ENCODE measurements around the gene LEP.

- TF ChIP-seq CTCF (IDR thresholded peaks at IDR 0.05) (no peak), POLR2AphosphoS5 (IDR thresholded peaks at IDR 0.05; ENCODE audit: low read depth, low read length) (no peak), TCF7L2 (IDR thresholded peaks at IDR 0.05; ENCODE audit: low read depth, low read length) (no peak), REST (IDR thresholded peaks at IDR 0.05; ENCODE audit: insufficient read depth in 1 of 2, low read depth in 2 of 2, low read length in 1 of 2) (no peak), SIN3A (IDR thresholded peaks at IDR 0.05; ENCODE audit: borderline replicate concordance, insufficient read depth, low read depth, low read length) (no peak)
These were observed 48.5 kb upstream of the LEP start for GRCh38 chr7:128192497-128193142.

Measured in Panc1 (cell line).